HEK293 (cell line): Measurements from ENCODE around the gene NTSR1.
A peak's percentile ranks its signal among the peaks of the same experiment; 100 is the strongest.

Experiments
- BCL11A ChIP-seq: fragments of 450-650 bp; formaldehyde crosslinking; IDR thresholded peaks from 2 replicates; pipeline ENCODE4 v1.5.1; 2016; ENCODE audit warnings: low read depth, missing biosample characterization, missing genetic modification characterization
- BCL11B ChIP-seq: fragments of 450-650 bp; formaldehyde crosslinking; IDR thresholded peaks from 2 replicates; pipeline ENCODE4 v1.5.1; 2016; ENCODE audit warnings: low read depth, missing biosample characterization, missing genetic modification characterization
- FEZF1 ChIP-seq: fragments of 450-650 bp; formaldehyde crosslinking; IDR thresholded peaks from 2 replicates; pipeline ENCODE4 v1.5.1; 2016; ENCODE audit warnings: missing biosample characterization, missing genetic modification characterization
- KLF10 ChIP-seq: fragments of 450-650 bp; IDR thresholded peaks from 2 replicates; pipeline ENCODE4 v1.5.1; 2018; ENCODE audit warnings: missing biosample characterization, mild to moderate bottlenecking, missing genetic modification characterization
- KLF16 ChIP-seq: fragments of 450-650 bp; formaldehyde crosslinking; IDR thresholded peaks from 2 replicates; pipeline ENCODE4 v1.5.1; 2017; ENCODE audit warnings: missing biosample characterization, missing genetic modification characterization
- KLF9 ChIP-seq: fragments of 450-650 bp; formaldehyde crosslinking; IDR thresholded peaks from 2 replicates; pipeline ENCODE4 v1.5.1; 2016; ENCODE audit warnings: missing biosample characterization, missing genetic modification characterization, low read depth
- MYNN ChIP-seq: fragments of 450-650 bp; formaldehyde crosslinking; IDR thresholded peaks from 2 replicates; pipeline ENCODE4 v1.5.1; 2016; ENCODE audit warnings: missing biosample characterization, missing genetic modification characterization, borderline replicate concordance
- OVOL3 ChIP-seq: fragments of 450-650 bp; formaldehyde crosslinking; IDR thresholded peaks from 2 replicates; pipeline ENCODE4 v1.5.1; 2016; ENCODE audit warnings: missing biosample characterization, missing genetic modification characterization
- SCRT1 ChIP-seq: fragments of 450-650 bp; formaldehyde crosslinking; IDR thresholded peaks from 2 replicates; pipeline ENCODE4 v1.5.1; 2016; ENCODE audit warnings: missing biosample characterization, missing genetic modification characterization, borderline replicate concordance
- SCRT2 ChIP-seq: fragments of 450-650 bp; formaldehyde crosslinking; IDR thresholded peaks from 2 replicates; pipeline ENCODE4 v1.5.1; 2016; ENCODE audit warnings: missing biosample characterization, missing genetic modification characterization
- SP2 ChIP-seq: fragments of 450-650 bp; formaldehyde crosslinking; IDR thresholded peaks from 2 replicates; pipeline ENCODE4 v1.5.1; 2016; ENCODE audit warnings: missing biosample characterization, missing genetic modification characterization
- ZNF10 ChIP-seq: fragments of 450-650 bp; formaldehyde crosslinking; IDR thresholded peaks from 2 replicates; pipeline ENCODE4 v1.5.1; 2017; ENCODE audit warnings: missing biosample characterization, missing genetic modification characterization
- ZNF155 ChIP-seq: fragments of 450-650 bp; formaldehyde crosslinking; IDR thresholded peaks from 2 replicates; pipeline ENCODE4 v1.5.1; 2016; ENCODE audit warnings: missing biosample characterization, missing genetic modification characterization
- ZNF157 ChIP-seq: fragments of 450-650 bp; formaldehyde crosslinking; IDR thresholded peaks from 2 replicates; pipeline ENCODE4 v1.5.1; 2016; ENCODE audit warnings: missing biosample characterization, missing genetic modification characterization
- ZNF184 ChIP-seq: fragments of 450-650 bp; IDR thresholded peaks from 2 replicates; pipeline ENCODE4 v1.5.1; 2018; ENCODE audit warnings: missing biosample characterization, mild to moderate bottlenecking, missing genetic modification characterization
- ZNF23 ChIP-seq: fragments of 450-650 bp; formaldehyde crosslinking; IDR thresholded peaks from 2 replicates; pipeline ENCODE4 v1.5.1; 2016; ENCODE audit warnings: missing biosample characterization, missing genetic modification characterization, borderline replicate concordance
- ZNF248 ChIP-seq: fragments of 450-650 bp; formaldehyde crosslinking; IDR thresholded peaks from 2 replicates; pipeline ENCODE4 v1.5.1; 2017; ENCODE audit warnings: missing biosample characterization, missing genetic modification characterization
- ZNF274 ChIP-seq, 2 experiments: fragments of 200-500 bp in 1 of 2; fragments of 450-650 bp in 1 of 2; sonication (Bioruptor generic) in 1 of 2; formaldehyde crosslinking in 1 of 2; IDR thresholded peaks; 2 replicates each; pipeline versions ENCODE4 v1.5.1 to v1.6.1; 2014 to 2016; ENCODE audit warnings: borderline replicate concordance in 1 of 2, inconsistent platforms in 1 of 2, low read length in 1 of 2, missing biosample characterization in 1 of 2, missing genetic modification characterization in 1 of 2
- ZNF335 ChIP-seq: fragments of 450-650 bp; formaldehyde crosslinking; conservative IDR thresholded peaks from 2 replicates; pipeline ENCODE4 v1.5.1; 2016; ENCODE audit warnings: missing biosample characterization, missing genetic modification characterization
- ZNF433 ChIP-seq: fragments of 450-650 bp; formaldehyde crosslinking; IDR thresholded peaks from 2 replicates; pipeline ENCODE4 v1.5.1; 2016; ENCODE audit warnings: missing biosample characterization, missing genetic modification characterization, low read depth
- ZNF48 ChIP-seq: fragments of 450-650 bp; formaldehyde crosslinking; IDR thresholded peaks from 2 replicates; pipeline ENCODE4 v1.5.1; 2016; ENCODE audit warnings: missing biosample characterization, missing genetic modification characterization
- ZNF521 ChIP-seq: fragments of 450-650 bp; formaldehyde crosslinking; IDR thresholded peaks from 2 replicates; pipeline ENCODE4 v1.5.1; 2017; ENCODE audit warnings: missing biosample characterization, mild to moderate bottlenecking, missing genetic modification characterization
- ZNF561 ChIP-seq: fragments of 450-650 bp; IDR thresholded peaks from 2 replicates; pipeline ENCODE4 v1.5.1; 2018; ENCODE audit warnings: missing biosample characterization, missing genetic modification characterization, borderline replicate concordance
- ZNF624 ChIP-seq: fragments of 450-650 bp; formaldehyde crosslinking; IDR thresholded peaks from 2 replicates; pipeline ENCODE4 v1.5.1; 2017; ENCODE audit warnings: missing biosample characterization, missing genetic modification characterization
- ZNF785 ChIP-seq: fragments of 450-650 bp; formaldehyde crosslinking; IDR thresholded peaks from 2 replicates; pipeline ENCODE4 v1.5.1; 2016; ENCODE audit warnings: missing biosample characterization, missing genetic modification characterization
- TF ChIP-seq, protein P1 (sequence below): fragments of 450-650 bp; formaldehyde crosslinking; optimal IDR thresholded peaks from 2 replicates; pipeline ENCODE3; 2016; ENCODE audit warnings: missing biosample characterization, mild to moderate bottlenecking, missing genetic modification characterization
- TF ChIP-seq, protein P2 (sequence below): fragments of 450-650 bp; formaldehyde crosslinking; IDR thresholded peaks from 2 replicates; pipeline ENCODE4 v1.5.1; 2016; ENCODE audit warnings: missing biosample characterization, missing genetic modification characterization
- TF ChIP-seq, protein P3 (sequence below): fragments of 450-650 bp; formaldehyde crosslinking; IDR thresholded peaks from 2 replicates; pipeline ENCODE4 v1.5.1; 2016; ENCODE audit warnings: missing biosample characterization, missing genetic modification characterization, low read depth
- TF ChIP-seq, protein P4 (sequence below): sonication (generic); formaldehyde crosslinking; IDR thresholded peaks from 2 replicates; pipeline ENCODE4 v1.8.1; 2022; ENCODE audit warnings: mild to moderate bottlenecking, moderate library complexity, missing genetic modification reagents
- TF ChIP-seq, protein P5 (sequence below): fragments of 450-650 bp; formaldehyde crosslinking; IDR thresholded peaks from 2 replicates; pipeline ENCODE4 v1.5.1; 2016; ENCODE audit warnings: missing biosample characterization, missing genetic modification characterization
- TF ChIP-seq, protein P6 (sequence below): fragments of 450-650 bp; formaldehyde crosslinking; IDR thresholded peaks from 2 replicates; pipeline ENCODE4 v1.5.1; 2017; ENCODE audit warnings: missing biosample characterization, missing genetic modification characterization
- TF ChIP-seq, protein P7 (sequence below): IDR thresholded peaks from 2 replicates; pipeline ENCODE4 v1.6.1; 2011; ENCODE audit warnings: mild to moderate bottlenecking, low read depth, low read length, borderline replicate concordance

NTSR1 gene

DNA sequence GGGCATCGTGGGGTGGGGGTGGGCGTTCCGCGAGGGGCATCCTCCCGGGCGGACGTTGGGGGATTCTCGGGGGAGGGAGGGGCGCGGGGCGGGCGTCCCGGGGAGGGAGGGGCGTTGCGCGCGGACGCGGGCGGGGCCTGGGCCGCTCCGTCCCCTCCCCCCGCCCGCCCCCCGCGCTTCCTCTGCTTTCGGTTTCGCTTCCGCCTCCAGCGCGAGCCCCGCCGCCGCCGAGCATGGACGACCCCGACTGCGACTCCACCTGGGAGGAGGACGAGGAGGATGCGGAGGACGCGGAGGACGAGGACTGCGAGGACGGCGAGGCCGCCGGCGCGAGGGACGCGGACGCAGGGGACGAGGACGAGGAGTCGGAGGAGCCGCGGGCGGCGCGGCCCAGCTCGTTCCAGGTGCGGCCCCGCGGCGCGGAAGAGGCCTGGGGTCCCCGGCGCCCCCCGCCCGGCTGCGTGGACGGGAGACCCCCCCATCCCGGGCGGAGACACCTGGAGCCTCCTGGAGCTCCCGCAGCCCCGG, 96.1 kb downstream of the NTSR1 start, which contains the start of gene OGFR (continued):
- TF ChIP-seq, protein P1, sequence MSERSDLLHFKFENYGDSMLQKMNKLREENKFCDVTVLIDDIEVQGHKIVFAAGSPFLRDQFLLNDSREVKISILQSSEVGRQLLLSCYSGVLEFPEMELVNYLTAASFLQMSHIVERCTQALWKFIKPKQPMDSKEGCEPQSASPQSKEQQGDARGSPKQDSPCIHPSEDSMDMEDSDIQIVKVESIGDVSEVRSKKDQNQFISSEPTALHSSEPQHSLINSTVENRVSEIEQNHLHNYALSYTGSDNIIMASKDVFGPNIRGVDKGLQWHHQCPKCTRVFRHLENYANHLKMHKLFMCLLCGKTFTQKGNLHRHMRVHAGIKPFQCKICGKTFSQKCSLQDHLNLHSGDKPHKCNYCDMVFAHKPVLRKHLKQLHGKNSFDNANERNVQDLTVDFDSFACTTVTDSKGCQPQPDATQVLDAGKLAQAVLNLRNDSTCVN (tag by site-specific recombination), result peak; percentile 84
- TF ChIP-seq, protein P2, sequence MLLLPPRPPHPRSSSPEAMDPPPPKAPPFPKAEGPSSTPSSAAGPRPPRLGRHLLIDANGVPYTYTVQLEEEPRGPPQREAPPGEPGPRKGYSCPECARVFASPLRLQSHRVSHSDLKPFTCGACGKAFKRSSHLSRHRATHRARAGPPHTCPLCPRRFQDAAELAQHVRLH (tag by site-specific recombination), result no peak
- TF ChIP-seq ZNF274 (IDR thresholded peaks at IDR 0.05; ENCODE audit: low read length), result no peak
- no peak for TF ChIP-seq ZNF274 (tag by site-specific recombination; IDR thresholded peaks at IDR 0.05; ENCODE audit: borderline replicate concordance)
- TF ChIP-seq, protein P3, sequence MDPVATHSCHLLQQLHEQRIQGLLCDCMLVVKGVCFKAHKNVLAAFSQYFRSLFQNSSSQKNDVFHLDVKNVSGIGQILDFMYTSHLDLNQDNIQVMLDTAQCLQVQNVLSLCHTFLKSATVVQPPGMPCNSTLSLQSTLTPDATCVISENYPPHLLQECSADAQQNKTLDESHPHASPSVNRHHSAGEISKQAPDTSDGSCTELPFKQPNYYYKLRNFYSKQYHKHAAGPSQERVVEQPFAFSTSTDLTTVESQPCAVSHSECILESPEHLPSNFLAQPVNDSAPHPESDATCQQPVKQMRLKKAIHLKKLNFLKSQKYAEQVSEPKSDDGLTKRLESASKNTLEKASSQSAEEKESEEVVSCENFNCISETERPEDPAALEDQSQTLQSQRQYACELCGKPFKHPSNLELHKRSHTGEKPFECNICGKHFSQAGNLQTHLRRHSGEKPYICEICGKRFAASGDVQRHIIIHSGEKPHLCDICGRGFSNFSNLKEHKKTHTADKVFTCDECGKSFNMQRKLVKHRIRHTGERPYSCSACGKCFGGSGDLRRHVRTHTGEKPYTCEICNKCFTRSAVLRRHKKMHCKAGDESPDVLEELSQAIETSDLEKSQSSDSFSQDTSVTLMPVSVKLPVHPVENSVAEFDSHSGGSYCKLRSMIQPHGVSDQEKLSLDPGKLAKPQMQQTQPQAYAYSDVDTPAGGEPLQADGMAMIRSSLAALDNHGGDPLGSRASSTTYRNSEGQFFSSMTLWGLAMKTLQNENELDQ (tag by site-specific recombination), result no peak
- TF ChIP-seq ZNF157 (tag by site-specific recombination), result no peak
- no peak for TF ChIP-seq ZNF48
- TF ChIP-seq MYNN (tag by site-specific recombination), result no peak
- TF ChIP-seq, protein P4, sequence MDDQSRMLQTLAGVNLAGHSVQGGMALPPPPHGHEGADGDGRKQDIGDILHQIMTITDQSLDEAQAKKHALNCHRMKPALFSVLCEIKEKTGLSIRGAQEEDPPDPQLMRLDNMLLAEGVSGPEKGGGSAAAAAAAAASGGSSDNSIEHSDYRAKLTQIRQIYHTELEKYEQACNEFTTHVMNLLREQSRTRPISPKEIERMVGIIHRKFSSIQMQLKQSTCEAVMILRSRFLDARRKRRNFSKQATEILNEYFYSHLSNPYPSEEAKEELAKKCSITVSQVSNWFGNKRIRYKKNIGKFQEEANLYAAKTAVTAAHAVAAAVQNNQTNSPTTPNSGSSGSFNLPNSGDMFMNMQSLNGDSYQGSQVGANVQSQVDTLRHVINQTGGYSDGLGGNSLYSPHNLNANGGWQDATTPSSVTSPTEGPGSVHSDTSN (CRISPR knock-in tag), result 0 out of 2 replicates have a peak, but pooled peaks have one; percentile 28
- 0 out of 2 replicates have a peak, but pooled peaks have one; percentile 16 for TF ChIP-seq ZNF561 (tag by site-specific recombination)
- no peak for TF ChIP-seq BCL11A (tag by site-specific recombination)
- TF ChIP-seq ZNF155 (tag by site-specific recombination), result no peak
- no peak for TF ChIP-seq ZNF624 (tag by site-specific recombination)
- no peak for TF ChIP-seq ZNF335 (tag by site-specific recombination)
- TF ChIP-seq KLF9 (tag by site-specific recombination), result no peak
- no peak for TF ChIP-seq FEZF1 (tag by site-specific recombination)
- TF ChIP-seq, protein P5, sequence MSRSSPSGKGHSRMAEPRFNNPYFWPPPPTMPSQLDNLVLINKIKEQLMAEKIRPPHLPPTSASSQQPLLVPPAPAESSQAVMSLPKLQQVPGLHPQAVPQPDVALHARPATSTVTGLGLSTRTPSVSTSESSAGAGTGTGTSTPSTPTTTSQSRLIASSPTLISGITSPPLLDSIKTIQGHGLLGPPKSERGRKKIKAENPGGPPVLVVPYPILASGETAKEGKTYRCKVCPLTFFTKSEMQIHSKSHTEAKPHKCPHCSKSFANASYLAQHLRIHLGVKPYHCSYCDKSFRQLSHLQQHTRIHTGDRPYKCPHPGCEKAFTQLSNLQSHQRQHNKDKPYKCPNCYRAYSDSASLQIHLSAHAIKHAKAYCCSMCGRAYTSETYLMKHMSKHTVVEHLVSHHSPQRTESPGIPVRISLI (tag by site-specific recombination), result no peak
- TF ChIP-seq, protein P6, sequence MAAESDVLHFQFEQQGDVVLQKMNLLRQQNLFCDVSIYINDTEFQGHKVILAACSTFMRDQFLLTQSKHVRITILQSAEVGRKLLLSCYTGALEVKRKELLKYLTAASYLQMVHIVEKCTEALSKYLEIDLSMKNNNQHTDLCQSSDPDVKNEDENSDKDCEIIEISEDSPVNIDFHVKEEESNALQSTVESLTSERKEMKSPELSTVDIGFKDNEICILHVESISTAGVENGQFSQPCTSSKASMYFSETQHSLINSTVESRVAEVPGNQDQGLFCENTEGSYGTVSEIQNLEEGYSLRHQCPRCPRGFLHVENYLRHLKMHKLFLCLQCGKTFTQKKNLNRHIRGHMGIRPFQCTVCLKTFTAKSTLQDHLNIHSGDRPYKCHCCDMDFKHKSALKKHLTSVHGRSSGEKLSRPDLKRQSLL (tag by site-specific recombination), result no peak
- TF ChIP-seq BCL11B (tag by site-specific recombination), result no peak
- TF ChIP-seq OVOL3 (tag by site-specific recombination), result no peak
- no peak for TF ChIP-seq ZNF433 (tag by site-specific recombination)
- TF ChIP-seq ZNF248 (tag by site-specific recombination), result no peak
- TF ChIP-seq SCRT2 (tag by site-specific recombination), result no peak
- TF ChIP-seq KLF10 (tag by site-specific recombination), result peak; percentile 89
- TF ChIP-seq, protein P7, sequence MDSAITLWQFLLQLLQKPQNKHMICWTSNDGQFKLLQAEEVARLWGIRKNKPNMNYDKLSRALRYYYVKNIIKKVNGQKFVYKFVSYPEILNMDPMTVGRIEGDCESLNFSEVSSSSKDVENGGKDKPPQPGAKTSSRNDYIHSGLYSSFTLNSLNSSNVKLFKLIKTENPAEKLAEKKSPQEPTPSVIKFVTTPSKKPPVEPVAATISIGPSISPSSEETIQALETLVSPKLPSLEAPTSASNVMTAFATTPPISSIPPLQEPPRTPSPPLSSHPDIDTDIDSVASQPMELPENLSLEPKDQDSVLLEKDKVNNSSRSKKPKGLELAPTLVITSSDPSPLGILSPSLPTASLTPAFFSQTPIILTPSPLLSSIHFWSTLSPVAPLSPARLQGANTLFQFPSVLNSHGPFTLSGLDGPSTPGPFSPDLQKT, result no peak
- TF ChIP-seq SCRT1 (tag by site-specific recombination), result no peak
- no peak for TF ChIP-seq ZNF785 (tag by site-specific recombination)
- TF ChIP-seq SP2 (tag by site-specific recombination), result peak; percentile 39
- TF ChIP-seq KLF16, result peak; percentile 28; the same call in 1 of the 2 replicates
- no peak for TF ChIP-seq ZNF521 (tag by site-specific recombination)
- no peak for TF ChIP-seq ZNF184 (tag by site-specific recombination)
- TF ChIP-seq ZNF10, result no peak
- TF ChIP-seq ZNF23, result no peak
